Liver (tissue), 3 donors: ENCODE data around the gene SLC38A11.

ENCODE experiments used
- CTCF ChIP-seq: fragments of 150-350 bp; IDR thresholded peaks from 2 replicates; pipeline ENCODE4 v1.5.1; 2017; ENCODE audit warnings: improper control_type of control experiment, low read depth, low read length; ENCODE audit not compliant: missing input control
- EGR1 ChIP-seq, 2 donors: IDR thresholded peaks; 2 replicates each; pipeline ENCODE4 v1.6.1; 2016 to 2018; ENCODE audit warnings: antibody characterized with exemption in 2 of 2, low read depth in 2 of 2
- GABPA ChIP-seq, 2 donors: IDR thresholded peaks in 1 of 2; conservative IDR thresholded peaks in 1 of 2; 2 replicates each; pipeline ENCODE4 v1.6.1; 2016; ENCODE audit warnings: antibody characterized with exemption in 2 of 2, mild to moderate bottlenecking in 1 of 2, moderate library complexity in 1 of 2
- RAD21 ChIP-seq, 2 donors: IDR thresholded peaks; 2 replicates each; pipeline ENCODE4 v1.6.1; 2016; ENCODE audit warnings: antibody characterized with exemption in 2 of 2, mild to moderate bottlenecking in 2 of 2
- TAF1 ChIP-seq: conservative IDR thresholded peaks from 2 replicates; pipeline ENCODE4 v1.6.1; 2016; ENCODE audit warnings: antibody characterized with exemption, mild to moderate bottlenecking
- donor health status: healthy.
- donor health status: healthy.

- TF ChIP-seq CTCF (no peak), RAD21 (IDR thresholded peaks at IDR 0.05) (no peak), GABPA (IDR thresholded peaks at IDR 0.05 in 1 of 2, conservative IDR thresholded peaks at IDR 0.05 in 1 of 2) (no peak), EGR1 (IDR thresholded peaks at IDR 0.05; ENCODE audit: low read depth in 2 of 2) (no peak), TAF1 (no peak)
Measured at GRCh38 chr2:164903951-164904350, 51.4 kb downstream of the SLC38A11 start.
